NCI-H128 (cell line): ENCODE data around the gene SDR42E1.

Experiments used
- DNase-seq: peaks from one replicate; lab custom pipeline; 2025; ENCODE audit not compliant: unreplicated experiment; lab: John Stamatoyannopoulos, UW

SDR42E1 gene

DNA sequence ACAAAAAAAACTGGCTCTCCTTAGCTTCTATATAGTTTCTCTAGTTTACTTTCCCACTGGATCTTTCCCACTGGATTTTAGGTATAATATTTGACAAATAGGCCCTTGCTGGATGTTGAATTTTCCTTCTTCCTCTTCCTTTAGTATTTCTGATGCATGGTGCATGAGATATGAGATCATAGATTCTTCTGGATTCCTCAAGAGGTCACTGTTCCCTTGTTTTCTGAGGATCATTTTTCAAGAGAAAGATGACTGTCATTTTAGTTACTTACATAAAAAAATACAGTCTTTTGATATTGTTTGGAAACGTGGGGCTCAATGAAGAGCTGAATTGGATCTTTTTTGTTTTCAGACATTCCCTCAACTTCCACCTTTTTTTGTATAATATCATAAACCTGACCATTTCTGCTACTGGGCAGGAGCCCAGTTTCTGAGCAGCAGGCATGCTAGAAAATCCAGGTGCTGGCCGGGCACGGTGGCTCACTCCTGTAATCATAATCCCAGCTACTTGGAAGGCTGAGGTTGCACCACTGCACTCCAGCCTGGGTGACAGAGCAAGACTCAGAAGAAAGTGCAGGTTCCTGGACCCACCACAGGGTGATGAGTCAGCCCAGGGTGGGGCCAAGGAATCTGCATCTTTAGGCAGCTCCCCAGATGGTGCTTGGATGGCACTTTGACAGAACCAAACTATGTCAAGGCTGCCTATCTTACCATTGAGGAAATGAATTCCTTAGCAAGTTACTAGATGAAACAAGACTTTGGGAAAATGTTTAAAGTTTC lies 70.3 kb downstream of the SDR42E1 start:
- no peak for DNase-seq

DNA sequence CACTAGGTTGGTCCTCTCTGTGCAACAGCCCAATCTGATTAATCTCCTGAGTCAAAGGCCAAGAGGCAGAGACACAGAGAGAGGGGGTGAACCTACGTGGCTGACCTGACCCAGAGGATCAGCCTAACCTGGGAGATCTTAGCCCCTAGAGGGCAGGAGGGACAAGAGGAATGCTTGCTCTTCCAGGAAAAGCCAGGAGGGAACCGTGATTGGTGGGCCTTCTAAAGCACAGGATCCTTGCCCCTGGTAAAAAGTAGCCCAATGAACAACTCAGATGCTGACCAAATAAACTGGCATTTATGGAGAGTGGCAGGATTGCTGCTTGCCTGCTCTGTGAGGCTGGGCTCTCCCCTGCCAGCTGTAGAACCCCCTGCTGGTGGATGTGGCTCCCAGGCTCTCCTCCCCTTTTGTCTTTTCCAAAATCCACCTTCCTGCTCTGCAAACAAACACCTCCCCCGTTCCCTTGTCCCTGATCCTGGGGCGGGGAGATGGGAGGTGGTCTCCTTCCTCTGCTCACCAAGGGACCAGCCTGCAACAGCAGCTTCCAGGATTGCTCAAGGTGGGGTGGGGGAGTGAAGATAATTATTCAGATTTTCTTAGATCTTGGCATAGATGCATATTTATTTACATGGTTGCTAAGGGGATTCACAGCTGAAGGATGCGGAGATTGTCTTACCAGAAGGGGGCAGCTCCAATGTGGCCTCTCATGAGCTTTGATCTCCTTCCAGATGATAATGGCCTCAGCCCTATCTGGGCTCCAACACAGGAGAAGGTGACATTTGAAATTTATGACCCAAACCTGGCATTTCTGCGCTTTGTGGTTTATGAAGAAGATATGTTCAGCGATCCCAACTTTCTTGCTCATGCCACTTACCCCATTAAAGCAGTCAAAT lies 71.9 kb downstream of the SDR42E1 start:
- DNase-seq = no peak
